COLO668 (cell line): ENCODE measurements around the gene CAMK2G.

ENCODE experiments used
- DNase-seq: peaks from one replicate; lab custom pipeline; 2025; ENCODE audit not compliant: unreplicated experiment; lab: John Stamatoyannopoulos, UW

CAMK2G gene

GRCh38 chr10:73865107-73865458, 9.3 kb downstream of the CAMK2G start:
- no peak for DNase-seq

GRCh38 chr10:73864229-73864628, 10.1 kb downstream of the CAMK2G start:
- DNase-seq, result no peak

- no peak for DNase-seq
Observed at GRCh38 chr10:73863039-73863817, 11.1 kb downstream of the CAMK2G start.

GRCh38 chr10:73862011-73862410, 12.3 kb downstream of the CAMK2G start:
- DNase-seq, result no peak

- no peak for DNase-seq
Observed at GRCh38 chr10:73859784-73860491, 14.4 kb downstream of the CAMK2G start.

GRCh38 chr10:73859428-73859783, 14.9 kb downstream of the CAMK2G start:
- no peak for DNase-seq

GRCh38 chr10:73858750-73859427, 15.5 kb downstream of the CAMK2G start:
- DNase-seq, result no peak

- DNase-seq, result no peak
Observed at GRCh38 chr10:73858013-73858708, 16.2 kb downstream of the CAMK2G start.

- no peak for DNase-seq
Observed at GRCh38 chr10:73857446-73857845, 16.9 kb downstream of the CAMK2G start.

GRCh38 chr10:73856261-73856660, 18.1 kb downstream of the CAMK2G start:
- DNase-seq, result no peak

GRCh38 chr10:73855413-73855812, 18.9 kb downstream of the CAMK2G start:
- no peak for DNase-seq

- DNase-seq, result no peak
Observed at GRCh38 chr10:73854310-73854709, 20.0 kb downstream of the CAMK2G start.

- no peak for DNase-seq
Observed at GRCh38 chr10:73853196-73853595, 21.2 kb downstream of the CAMK2G start.

- DNase-seq, result no peak
Observed at GRCh38 chr10:73850863-73851461, 23.4 kb downstream of the CAMK2G start.

GRCh38 chr10:73850211-73850610, 24.1 kb downstream of the CAMK2G start:
- DNase-seq, result no peak

- DNase-seq, result peak; percentile 60
Observed at GRCh38 chr10:73848821-73849489, 25.4 kb downstream of the CAMK2G start.

GRCh38 chr10:73847031-73847430, 27.3 kb downstream of the CAMK2G start:
- DNase-seq, result no peak

- DNase-seq, result no peak
Observed at GRCh38 chr10:73843261-73843660, 31.1 kb downstream of the CAMK2G start.

GRCh38 chr10:73842349-73842748, 32.0 kb downstream of the CAMK2G start:
- no peak for DNase-seq

- DNase-seq, result no peak
Observed at GRCh38 chr10:73841526-73842285, 32.6 kb downstream of the CAMK2G start.
